H1 (cell line): Measurements from ENCODE around the gene GABARAPL2.

Source experiments
- CBX5 ChIP-seq: fragments of 300-800, 300-1000 bp; sonication (generic); IDR thresholded peaks from 2 replicates; pipeline ENCODE4 v1.7.1; 2016; ENCODE audit warnings: antibody characterized with exemption, low read length, low read depth
- EZH2 ChIP-seq: fragments of 200-600 bp; sonication (generic); IDR thresholded peaks from 2 replicates; pipeline ENCODE4 v1.7.1; 2012; ENCODE audit warnings: low read depth, mild to moderate bottlenecking, moderate library complexity, low read length, inconsistent platforms; ENCODE audit not compliant: severe bottlenecking
- FOSL1 ChIP-seq: IDR thresholded peaks from 2 replicates; pipeline ENCODE4 v1.6.1; 2011; ENCODE audit warnings: mild to moderate bottlenecking, low read depth, low read length, moderate library complexity; ENCODE audit not compliant: insufficient read depth
- JUN ChIP-seq: IDR thresholded peaks from 2 replicates; pipeline ENCODE4 v1.6.1; 2011; ENCODE audit warnings: low read depth, mild to moderate bottlenecking, improper control_type of control experiment, low read length
- KDM1A ChIP-seq: fragments of 200-600, 300-600 bp; sonication (generic); IDR thresholded peaks from 2 replicates; pipeline ENCODE4 v1.7.1; 2016; ENCODE audit warnings: mild to moderate bottlenecking, low read length, borderline replicate concordance
- POLR2A ChIP-seq, 2 experiments: IDR thresholded peaks; 1 replicate in 1 of 2; 2 replicates in 1 of 2; pipeline ENCODE4 v1.6.1; 2011; ENCODE audit warnings: low read depth in 2 of 2, low read length in 2 of 2, mild to moderate bottlenecking in 2 of 2; ENCODE audit errors: control extremely low read depth in 1 of 2
- POLR2AphosphoS5 ChIP-seq: IDR thresholded peaks from 2 replicates; pipeline ENCODE4 v1.6.1; 2011; ENCODE audit warnings: low read depth, low read length
- RBBP5 ChIP-seq: IDR thresholded peaks from 2 replicates; pipeline ENCODE4 v1.7.1; 2012; ENCODE audit warnings: low read depth, mild to moderate bottlenecking, inconsistent platforms, low read length, moderate library complexity, borderline replicate concordance
- RFX5 ChIP-seq: IDR thresholded peaks from 2 replicates; pipeline ENCODE4 v1.6.1; 2011; ENCODE audit warnings: low read depth, low read length, improper control_type of control experiment, borderline replicate concordance
- SIN3A ChIP-seq, 2 experiments: IDR thresholded peaks in 1 of 2; conservative IDR thresholded peaks in 1 of 2; 2 replicates each; pipeline ENCODE4 v1.6.1; 2011 to 2012; ENCODE audit warnings: low read length in 2 of 2, improper control_type of control experiment in 1 of 2, low read depth in 1 of 2, mild to moderate bottlenecking in 1 of 2
- SRF ChIP-seq: IDR thresholded peaks from 2 replicates; pipeline ENCODE4 v1.6.1; 2011; ENCODE audit warnings: mild to moderate bottlenecking, low read depth, low read length, moderate library complexity
- TBP ChIP-seq: IDR thresholded peaks from 2 replicates; pipeline ENCODE4 v1.6.1; 2011; ENCODE audit warnings: low read depth, low read length, improper control_type of control experiment
- YY1 ChIP-seq: IDR thresholded peaks from 2 replicates; pipeline ENCODE4 v1.6.1; 2011; ENCODE audit warnings: low read depth, mild to moderate bottlenecking, low read length
- TF ChIP-seq, protein P1 (sequence below), 3 experiments: IDR thresholded peaks; 1 replicate in 2 of 3; 2 replicates in 1 of 3; pipeline versions ENCODE4 v1.5.1 to v1.6.1; 2011; ENCODE audit warnings: low read length in 3 of 3, mild to moderate bottlenecking in 3 of 3, inconsistent platforms in 2 of 3, low read depth in 1 of 3, moderate library complexity in 1 of 3; ENCODE audit not compliant: insufficient read depth in 1 of 3; ENCODE audit errors: control extremely low read depth in 1 of 3

DNA sequence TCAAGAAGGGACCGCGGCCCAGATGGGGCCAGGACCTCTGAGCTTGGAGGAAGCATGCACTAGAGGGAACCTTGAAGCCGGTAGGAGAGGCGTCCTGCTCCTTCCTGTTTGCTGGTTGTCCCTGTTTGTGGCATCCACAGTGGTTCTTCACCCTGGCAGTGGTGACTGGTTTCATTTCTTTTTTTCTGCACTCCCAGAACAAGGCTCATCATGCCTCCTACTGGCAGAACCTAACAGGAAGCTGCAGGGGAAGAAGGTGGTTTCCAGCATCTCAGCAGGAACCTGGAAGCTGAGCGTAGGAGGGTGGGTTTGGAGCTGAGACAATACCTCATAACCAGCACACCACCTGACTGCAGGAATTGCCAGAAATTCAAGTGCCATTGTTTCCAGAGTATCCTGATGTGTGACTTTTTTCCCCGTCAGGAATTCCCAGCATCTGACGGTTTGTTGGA is 15.9 kb upstream of the GABARAPL2 start:
- TF ChIP-seq, protein P1, sequence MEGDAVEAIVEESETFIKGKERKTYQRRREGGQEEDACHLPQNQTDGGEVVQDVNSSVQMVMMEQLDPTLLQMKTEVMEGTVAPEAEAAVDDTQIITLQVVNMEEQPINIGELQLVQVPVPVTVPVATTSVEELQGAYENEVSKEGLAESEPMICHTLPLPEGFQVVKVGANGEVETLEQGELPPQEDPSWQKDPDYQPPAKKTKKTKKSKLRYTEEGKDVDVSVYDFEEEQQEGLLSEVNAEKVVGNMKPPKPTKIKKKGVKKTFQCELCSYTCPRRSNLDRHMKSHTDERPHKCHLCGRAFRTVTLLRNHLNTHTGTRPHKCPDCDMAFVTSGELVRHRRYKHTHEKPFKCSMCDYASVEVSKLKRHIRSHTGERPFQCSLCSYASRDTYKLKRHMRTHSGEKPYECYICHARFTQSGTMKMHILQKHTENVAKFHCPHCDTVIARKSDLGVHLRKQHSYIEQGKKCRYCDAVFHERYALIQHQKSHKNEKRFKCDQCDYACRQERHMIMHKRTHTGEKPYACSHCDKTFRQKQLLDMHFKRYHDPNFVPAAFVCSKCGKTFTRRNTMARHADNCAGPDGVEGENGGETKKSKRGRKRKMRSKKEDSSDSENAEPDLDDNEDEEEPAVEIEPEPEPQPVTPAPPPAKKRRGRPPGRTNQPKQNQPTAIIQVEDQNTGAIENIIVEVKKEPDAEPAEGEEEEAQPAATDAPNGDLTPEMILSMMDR (IDR thresholded peaks at IDR 0.05; ENCODE audit: control extremely low read depth in 1 of 3, insufficient read depth in 1 of 3, low read depth in 1 of 3, low read length in 3 of 3): peak; percentile 62 to 92 (median 78)
- no peak for TF ChIP-seq TBP
- 0 out of 2 replicates have a peak, but pooled peaks have one; percentile 22 for TF ChIP-seq YY1
- no peak for TF ChIP-seq JUN
- no peak for TF ChIP-seq FOSL1
- no peak for TF ChIP-seq EZH2
- TF ChIP-seq POLR2A (IDR thresholded peaks at IDR 0.05; ENCODE audit: control extremely low read depth in 1 of 2, low read depth in 2 of 2, low read length in 2 of 2): 0 out of 3 replicates have a peak, but pooled peaks of 1 of the 2 experiments have one; percentile 28
- TF ChIP-seq CBX5: no peak
- TF ChIP-seq RFX5: no peak
- no peak for TF ChIP-seq RBBP5
- no peak for TF ChIP-seq POLR2AphosphoS5
- no peak for TF ChIP-seq SRF
- no peak for TF ChIP-seq KDM1A
- TF ChIP-seq SIN3A (conservative IDR thresholded peaks at IDR 0.05 in 1 of 2, IDR thresholded peaks at IDR 0.05 in 1 of 2; ENCODE audit: low read depth in 1 of 2, low read length in 2 of 2): peak in 1 of 2 experiments; percentile 61; a peak in 1 of 4 replicates
